SK-N-SH (cell line): Measurements from ENCODE around the gene HSPA9. TPM values are rescaled to one million over a fixed set of nuclear protein-coding genes. Genes with fewer than 3 reads are reported as not detected.

Experiments used
- CTCF ChIA-PET: fragments of 300-600, 350-600 bp; formaldehyde crosslinking; extraction: SDS; loops from one replicate; lab custom pipeline; 2021; lab: Yijun Ruan, JAX
- POLR2A ChIA-PET: fragments of 350-600 bp; sonication (Branson Sonifier 250); formaldehyde crosslinking; extraction: SDS; loops from one replicate; lab custom pipeline; 2020; ENCODE audit warnings: antibody characterized with exemption, inconsistent platforms; lab: Yijun Ruan, JAX
- DNase-seq: peaks from one replicate; pipeline ENCODE4 v3.0.0; 2012
- H2AFZ ChIP-seq: fragments of 200-600 bp; sonication (generic); 2 replicates; pipeline ENCODE4 v1.8.1; 2016; ENCODE audit warnings: antibody characterized with exemption, mild to moderate bottlenecking, low read depth
- H3F3A ChIP-seq: fragments of 200-600 bp; sonication (generic); replicated peaks from 2 replicates; pipeline ENCODE3; 2016; ENCODE audit warnings: antibody characterized with exemption, mild to moderate bottlenecking; ENCODE audit not compliant: insufficient read depth
- H3K27ac ChIP-seq, 2 experiments: fragments of 200-500 bp in 1 of 2; fragments of 200-600 bp in 1 of 2; sonication (Bioruptor generic) in 1 of 2; sonication (generic), shearing (Covaris generic) in 1 of 2; 2 replicates each; pipeline versions ENCODE4 v1.5.1 to v1.6.1; 2014 to 2016; ENCODE audit warnings: low read depth in 2 of 2, inconsistent platforms in 1 of 2, low read length in 1 of 2, mild to moderate bottlenecking in 1 of 2, mixed read lengths in 1 of 2
- H3K27me3 ChIP-seq: fragments of 200-600 bp; sonication (generic), shearing (Covaris generic); 2 replicates; pipeline ENCODE4 v1.6.1; 2016; ENCODE audit warnings: mixed run types; ENCODE audit not compliant: insufficient read depth
- H3K36me3 ChIP-seq, 2 experiments: fragments of 200-500 bp in 1 of 2; fragments of 200-600 bp in 1 of 2; sonication (Bioruptor generic) in 1 of 2; sonication (generic) in 1 of 2; replicated peaks in 1 of 2; 2 replicates each; pipeline versions ENCODE3 to v1.5.1; 2014 to 2016; ENCODE audit warnings: low read length in 1 of 2, mild to moderate bottlenecking in 1 of 2; ENCODE audit not compliant: insufficient read depth in 2 of 2, control insufficient read depth in 1 of 2
- H3K4me1 ChIP-seq, 2 experiments: fragments of 200-500 bp in 1 of 2; fragments of 200-600 bp in 1 of 2; sonication (Bioruptor generic) in 1 of 2; sonication (generic), shearing (Covaris generic) in 1 of 2; 2 replicates each; pipeline versions ENCODE4 v1.5.1 to v1.6.1; 2014 to 2016; ENCODE audit warnings: low read depth in 1 of 2, low read length in 1 of 2, mixed run types in 1 of 2; ENCODE audit not compliant: insufficient read depth in 2 of 2, control insufficient read depth in 1 of 2
- H3K4me2 ChIP-seq: fragments of 200-600 bp; sonication (generic), shearing (Covaris generic); 2 replicates; pipeline ENCODE4 v1.6.1; 2017; ENCODE audit warnings: mixed run types
- H3K4me3 ChIP-seq, 2 experiments: fragments of 200-500 bp in 1 of 2; fragments of 200-600 bp in 1 of 2; sonication (Bioruptor generic) in 1 of 2; sonication (generic), shearing (Covaris generic) in 1 of 2; 2 replicates each; pipeline versions ENCODE4 v1.5.1 to v1.8.1; 2014 to 2016; ENCODE audit warnings: low read depth in 2 of 2, inconsistent platforms in 1 of 2, low read length in 1 of 2, mild to moderate bottlenecking in 1 of 2, mixed read lengths in 1 of 2, moderate library complexity in 1 of 2
- H3K79me2 ChIP-seq: fragments of 200-600 bp; sonication (generic); 2 replicates; pipeline ENCODE4 v1.8.1; 2017; ENCODE audit warnings: mild to moderate bottlenecking; ENCODE audit not compliant: insufficient read depth
- H3K9ac ChIP-seq: fragments of 200-600 bp; sonication (generic); 2 replicates; pipeline ENCODE4 v1.6.1; 2017; ENCODE audit warnings: mixed run types
- H3K9me2 ChIP-seq: fragments of 200-600 bp; sonication (generic); 2 replicates; pipeline ENCODE4 v1.6.1; 2017; ENCODE audit warnings: mixed run types
- H3K9me3 ChIP-seq: fragments of 200-600 bp; sonication (generic); 2 replicates; pipeline ENCODE4 v1.6.1; 2017; ENCODE audit warnings: mixed run types, mild to moderate bottlenecking, moderate library complexity
- H4K20me1 ChIP-seq: fragments of 200-600 bp; sonication (generic); 2 replicates; pipeline ENCODE4 v1.6.1; 2017; ENCODE audit warnings: mild to moderate bottlenecking, mixed run types; ENCODE audit not compliant: insufficient read depth
- CTCF ChIP-seq: fragments of 200-600 bp; sonication (generic); IDR thresholded peaks from 2 replicates; pipeline ENCODE4 v1.6.1; 2017; ENCODE audit warnings: antibody characterized with exemption, mild to moderate bottlenecking, moderate library complexity
- EP300 ChIP-seq, 2 experiments: IDR thresholded peaks; 2 replicates each; pipeline versions ENCODE4 v1.4.0 to v1.6.1; 2012; ENCODE audit warnings: borderline replicate concordance in 1 of 2, low read depth in 1 of 2, low read length in 1 of 2
- EZH2phosphoT487 ChIP-seq: fragments of 200-600 bp; sonication (generic); IDR thresholded peaks from 2 replicates; pipeline ENCODE4 v1.6.1; 2017; ENCODE audit warnings: low read depth, mixed run types, mild to moderate bottlenecking, antibody characterized with exemption, moderate library complexity, borderline replicate concordance
- GATA2 ChIP-seq: sonication (generic); formaldehyde crosslinking; IDR thresholded peaks from 2 replicates; pipeline ENCODE4 v1.5.0; 2020; ENCODE audit warnings: mild to moderate bottlenecking, missing genetic modification reagents
- MEF2A ChIP-seq: IDR thresholded peaks from 2 replicates; pipeline ENCODE4 v1.4.0; 2012; ENCODE audit warnings: low read depth, borderline replicate concordance
- NFIC ChIP-seq: IDR thresholded peaks from 2 replicates; pipeline ENCODE4 v1.4.0; 2012; ENCODE audit warnings: borderline replicate concordance
- NRF1 ChIP-seq: IDR thresholded peaks from 2 replicates; pipeline ENCODE4 v1.6.1; 2012; ENCODE audit warnings: low read depth, mild to moderate bottlenecking, low read length
- PBX3 ChIP-seq: IDR thresholded peaks from 2 replicates; pipeline ENCODE4; 2012
- REST ChIP-seq: IDR thresholded peaks from 2 replicates; pipeline ENCODE4 v1.6.1; 2012; ENCODE audit warnings: mild to moderate bottlenecking, low read depth, low read length, moderate library complexity
- RFX5 ChIP-seq: IDR thresholded peaks from 2 replicates; pipeline ENCODE4 v1.6.1; 2012; ENCODE audit warnings: mild to moderate bottlenecking, improper control_type of control experiment, low read length
- RXRA ChIP-seq: IDR thresholded peaks from 2 replicates; pipeline ENCODE4 v1.4.0; 2012; ENCODE audit warnings: low read depth, mild to moderate bottlenecking, borderline replicate concordance
- TEAD4 ChIP-seq: IDR thresholded peaks from 2 replicates; pipeline ENCODE4 v1.4.0; 2012; ENCODE audit warnings: mild to moderate bottlenecking, borderline replicate concordance; ENCODE audit not compliant: insufficient read depth
- USF1 ChIP-seq: IDR thresholded peaks from 2 replicates; pipeline ENCODE4 v1.4.0; 2012; ENCODE audit warnings: low read depth, borderline replicate concordance
- WGBS: methylation state at CpG from one replicate; pipeline ENCODE4 v1.1.6; 2017; ENCODE audit warnings: low lambda C conversion rate; 5-methylcytosine and 5-hydroxymethylcytosine counted together
- polyA plus RNA-seq, 3 experiments: library from polyadenylated mRNA; depleted of rRNA; stranded (reverse); fragments of >200 nt; gene quantifications; 2 replicates each; pipeline ENCODE4 v1.2.3, GENCODE V29; 2012

Gene HSPA9
- polyA plus RNA-seq, 1 of the 3 experiments (the other 2 are of a cell fraction) = 153 TPM

GRCh38 chr5:138582959-138583358 is 7.8 kb upstream of the HSPA9 start:
- Histone ChIP-seq H4K20me1 (no peaks in the 10 kb centered on the region), H3K9me3 (no peaks in the 10 kb centered on the region), H3K79me2 (no peaks in the 10 kb centered on the region), H2AFZ (no peak overlapping the region)
- DNase-seq = no peak
- 86% methylated on average over 3 of the region's 3 CpGs for WGBS
- TF ChIP-seq CTCF (no peak), MEF2A (no peak), RXRA (no peak), REST (no peak), NFIC (no peak), TEAD4 (no peak), RFX5 (no peak), EZH2phosphoT487 (no peak), PBX3 (no peak), GATA2 (CRISPR knock-in tag) (no peak), USF1 (no peak), NRF1 (no peak), EP300 (IDR thresholded peaks at IDR 0.05; ENCODE audit: borderline replicate concordance in 1 of 2, low read depth in 1 of 2, low read length in 1 of 2) (no peak)
- TF ChIP-seq, all 33 proteins: peak for 0
- no peak overlapping the region for H3K4me2 ChIP-seq
- no peaks in the 10 kb centered on the region for H3K4me1 ChIP-seq
- ChIA-PET CTCF (interaction anchor here (0.6 to 4.2 kb wide), 2 partner anchors 11 to 26 kb away, joined by 3 to 46 read pairs; no protein-coding TSS in a partner anchor), POLR2A (no interaction called here)
- no peaks in the 10 kb centered on the region for H3K9me2 ChIP-seq
- peaks cover 9% of the 10 kb centered on the region for H3F3A ChIP-seq
- no peak overlapping the region for H3K27ac ChIP-seq
- H3K27me3 ChIP-seq = no peaks in the 10 kb centered on the region
- no peak overlapping the region for H3K4me3 ChIP-seq
- H3K36me3 ChIP-seq = no peaks in the 10 kb centered on the region
- no peak overlapping the region for H3K9ac ChIP-seq
